Stomach (tissue), 9 donors: ENCODE data around the gene PTPRJ. TPM values are rescaled to one million over a fixed set of nuclear protein-coding genes. Genes with fewer than 3 reads are reported as not detected.

ENCODE experiments used
- DNase-seq, 2 donors: peaks; one replicate each; pipeline versions ENCODE4 v3.0.0 to v3.0.0-alpha.2; 2013 to 2019
- H3K27ac ChIP-seq, 5 donors: fragments of 200-600 bp in 4 of 5; sonication (generic) in 4 of 5; one replicate each; pipeline ENCODE4 v1.5.1; 2013 to 2019; ENCODE audit warnings: mild to moderate bottlenecking in 1 of 5, moderate library complexity in 1 of 5
- H3K27me3 ChIP-seq, 3 donors: fragments of 200-600 bp; sonication (generic); one replicate each; pipeline ENCODE4 v1.5.1; 2017 to 2019; ENCODE audit warnings: mixed run types in 1 of 3
- H3K36me3 ChIP-seq, 4 donors: fragments of 200-600 bp; sonication (generic); 1 replicate in 3 of 4; 2 replicates in 1 of 4; pipeline ENCODE4 v1.5.1; 2016 to 2019
- H3K4me1 ChIP-seq, 4 donors: fragments of 200-600 bp; sonication (generic); one replicate each; pipeline ENCODE4 v1.5.1; 2016 to 2019
- H3K4me3 ChIP-seq, 4 donors: fragments of 200-600 bp; sonication (generic) in 3 of 4; one replicate each; pipeline ENCODE4 v1.5.1; 2016 to 2019; ENCODE audit warnings: mild to moderate bottlenecking in 1 of 4
- H3K9me3 ChIP-seq, 4 donors: fragments of 200-600 bp; sonication (generic); one replicate each; pipeline ENCODE4 v1.5.1; 2016 to 2019
- EP300 ChIP-seq: sonication (generic); formaldehyde crosslinking; IDR thresholded peaks from one replicate; pipeline ENCODE4 v1.6.1; 2017; ENCODE audit warnings: antibody characterized with exemption
- POLR2A ChIP-seq, 4 donors: fragments of 450-650 bp; IDR thresholded peaks; one replicate each; pipeline ENCODE4 v1.6.1; 2016; ENCODE audit warnings: antibody characterized with exemption in 4 of 4, control low read depth in 2 of 4, mild to moderate bottlenecking in 1 of 4, moderate library complexity in 1 of 4
- POLR2AphosphoS5 ChIP-seq, 3 donors: sonication (generic); formaldehyde crosslinking; IDR thresholded peaks; one replicate each; pipeline ENCODE4 v1.6.1; 2016; ENCODE audit warnings: antibody characterized with exemption in 3 of 3
- WGBS, 5 donors: extraction: QIAGEN DNeasy Blood & Tissue Kit in 3 of 5; methylation state at CpG; one replicate each; pipeline versions ENCODE4 v1.1.5 to v1.1.7; 2013 to 2018; 5-methylcytosine and 5-hydroxymethylcytosine counted together
- intact Hi-C: fragments of 100-400 bp; cut with DNase I; formaldehyde crosslinking; loops from one replicate; pipeline ENCODE4 v1.15.1; 2023; ENCODE audit warnings: low total_unique reads
- polyA plus RNA-seq, 3 donors: library from polyadenylated mRNA; stranded (reverse); fragments of 200-250 nt; gene quantifications; one replicate each; pipeline ENCODE4 v1.2.3, GENCODE V29; 2013
- total RNA-seq, 5 donors: library from RNA; depleted of rRNA; stranded (reverse); fragments of >200 nt; gene quantifications; one replicate each; pipeline versions ENCODE4 v1.1.0 to v1.2.3, GENCODE V29; 2014 to 2016
- TF ChIP-seq, protein P1 (sequence below), 7 experiments: fragments of 450-650 bp in 4 of 7; fragments of 200-600 bp in 3 of 7; sonication (generic) in 3 of 7; IDR thresholded peaks; one replicate each; pipeline ENCODE4 v1.5.1; 2016 to 2019; ENCODE audit warnings: antibody characterized with exemption in 7 of 7, control low read depth in 2 of 7, mild to moderate bottlenecking in 1 of 7
- donor health status: healthy with polysubstance abuse.
- donor health status: Bipolar disorder and iron deficiency.
- donor health status: healthy.

Gene PTPRJ
- total and polyA plus RNA-seq, 8 donors: 2.6 to 351 (median 20.7) TPM

DNA sequence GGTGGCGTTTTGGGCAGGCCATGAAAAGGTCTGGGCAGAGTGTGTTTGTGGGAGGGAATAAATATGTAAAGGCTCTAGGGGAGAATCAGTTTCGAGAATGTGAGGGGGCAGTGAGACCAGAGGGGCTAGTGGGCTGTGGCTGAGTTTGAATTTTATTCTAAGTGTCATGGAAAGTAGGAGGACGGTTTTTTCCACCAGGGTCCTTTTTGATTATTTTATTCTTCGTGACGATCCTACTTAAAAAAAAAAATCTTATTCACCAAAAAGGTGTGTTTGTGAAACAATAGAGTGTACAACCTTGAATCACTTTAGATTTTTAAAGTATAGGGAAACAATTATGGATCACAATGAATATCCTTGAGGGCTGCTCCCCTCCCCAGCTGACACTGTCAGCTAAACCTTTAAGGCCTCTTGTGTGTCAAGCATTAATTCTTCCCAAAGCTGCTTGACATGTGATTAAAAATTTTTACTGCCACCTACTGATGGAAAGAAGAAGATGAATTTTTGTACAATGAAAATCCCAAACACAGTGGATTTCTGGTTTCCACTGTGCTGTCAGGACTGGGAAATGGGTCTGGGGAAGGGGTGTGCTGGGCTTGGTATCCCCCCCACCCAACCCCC lies 128.8 kb downstream of the PTPRJ start:
- 66 to 78% (median 72%) methylated on average over 5 of the region's 5 CpGs for WGBS, 5 donors
- intact Hi-C loops: loop anchor here (10.0 kb wide), 2 partner anchors 64 to 174 kb away; no protein-coding TSS in a partner anchor
- peak in 1 of 2 donors; percentile 67 for DNase-seq
- TF ChIP-seq, protein P1, sequence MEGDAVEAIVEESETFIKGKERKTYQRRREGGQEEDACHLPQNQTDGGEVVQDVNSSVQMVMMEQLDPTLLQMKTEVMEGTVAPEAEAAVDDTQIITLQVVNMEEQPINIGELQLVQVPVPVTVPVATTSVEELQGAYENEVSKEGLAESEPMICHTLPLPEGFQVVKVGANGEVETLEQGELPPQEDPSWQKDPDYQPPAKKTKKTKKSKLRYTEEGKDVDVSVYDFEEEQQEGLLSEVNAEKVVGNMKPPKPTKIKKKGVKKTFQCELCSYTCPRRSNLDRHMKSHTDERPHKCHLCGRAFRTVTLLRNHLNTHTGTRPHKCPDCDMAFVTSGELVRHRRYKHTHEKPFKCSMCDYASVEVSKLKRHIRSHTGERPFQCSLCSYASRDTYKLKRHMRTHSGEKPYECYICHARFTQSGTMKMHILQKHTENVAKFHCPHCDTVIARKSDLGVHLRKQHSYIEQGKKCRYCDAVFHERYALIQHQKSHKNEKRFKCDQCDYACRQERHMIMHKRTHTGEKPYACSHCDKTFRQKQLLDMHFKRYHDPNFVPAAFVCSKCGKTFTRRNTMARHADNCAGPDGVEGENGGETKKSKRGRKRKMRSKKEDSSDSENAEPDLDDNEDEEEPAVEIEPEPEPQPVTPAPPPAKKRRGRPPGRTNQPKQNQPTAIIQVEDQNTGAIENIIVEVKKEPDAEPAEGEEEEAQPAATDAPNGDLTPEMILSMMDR (IDR thresholded peaks at IDR 0.05): peak in 3 of 7 experiments; percentile 26 to 35 (median 29)
- no peak for TF ChIP-seq EP300
- peaks cover 14 to 62% (median 17%) of the 10 kb centered on the region in 4 donors for H3K4me1 ChIP-seq
- H3K27me3 ChIP-seq: no peaks in the 10 kb centered on the region
- peaks cover 0 to 6% (median 0%) of the 10 kb centered on the region in 4 donors for H3K36me3 ChIP-seq
- no peaks in the 10 kb centered on the region for H3K9me3 ChIP-seq
- H3K4me3 ChIP-seq: peak overlapping the region; percentile 20 to 36 (median 29)
- peak overlapping the region; percentile 60 to 81 (median 75) for H3K27ac ChIP-seq

GRCh38 chr11:48110509-48110766 lies 130.1 kb downstream of the PTPRJ start:
- TF ChIP-seq EP300: no peak
- TF ChIP-seq POLR2AphosphoS5 (IDR thresholded peaks at IDR 0.05): no peak
- TF ChIP-seq POLR2A (IDR thresholded peaks at IDR 0.05): no peak
- TF ChIP-seq, protein P1 (IDR thresholded peaks at IDR 0.05): no peak
- Histone ChIP-seq H3K9me3 (peaks cover 5 to 12% (median 8%) of the 10 kb centered on the region in 4 donors), H3K4me3 (no peak overlapping the region), H3K27me3 (no peaks in the 10 kb centered on the region), H3K4me1 (peaks cover 7 to 53% (median 15%) of the 10 kb centered on the region in 4 donors), H3K27ac (peak overlapping the region in 1 of 5 donors; percentile 66), H3K36me3 (peaks cover 0 to 12% (median 0%) of the 10 kb centered on the region in 4 donors)
- 60 to 80% (median 75%) methylated on average over 2 of the region's 2 CpGs for WGBS, 5 donors
- intact Hi-C loops: no loop called here
- DNase-seq: no peak

DNA sequence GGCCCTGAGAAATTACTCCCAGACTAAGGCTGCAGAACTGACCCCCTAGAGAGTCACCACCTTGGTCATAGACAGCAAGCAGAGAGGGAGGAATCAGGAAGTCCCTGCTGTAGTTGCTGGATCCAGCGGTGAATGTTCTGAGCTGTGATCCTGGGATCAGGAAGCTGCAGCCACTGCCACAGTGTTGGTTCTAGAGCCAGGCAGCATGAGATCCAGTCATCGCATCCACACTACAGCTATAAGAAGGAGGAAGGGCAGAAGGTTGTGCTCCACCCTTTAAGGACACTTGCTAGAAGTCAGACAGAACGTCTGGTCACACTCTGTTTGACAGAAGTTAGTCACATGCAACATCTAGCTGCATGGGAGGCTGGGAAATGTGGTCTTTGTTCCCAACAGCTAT lies 131.5 kb downstream of the PTPRJ start:
- intact Hi-C loops: no loop called here
- H3K27ac ChIP-seq: no peak overlapping the region
- TF ChIP-seq, protein P1 (IDR thresholded peaks at IDR 0.05): no peak
- no peak for TF ChIP-seq POLR2AphosphoS5 (IDR thresholded peaks at IDR 0.05)
- TF ChIP-seq POLR2A (IDR thresholded peaks at IDR 0.05): no peak
- no peak for TF ChIP-seq EP300
- H3K4me1 ChIP-seq: peaks cover 7 to 41% (median 14%) of the 10 kb centered on the region in 4 donors
- peaks cover 5 to 17% (median 10%) of the 10 kb centered on the region in 4 donors for H3K9me3 ChIP-seq
- WGBS, 5 donors: 49 to 65% (median 59%) methylated on average over 3 of the region's 3 CpGs
- peaks cover 0 to 12% (median 0%) of the 10 kb centered on the region in 4 donors for H3K36me3 ChIP-seq
- no peak overlapping the region for H3K4me3 ChIP-seq
- no peaks in the 10 kb centered on the region for H3K27me3 ChIP-seq
- no peak for DNase-seq

DNA sequence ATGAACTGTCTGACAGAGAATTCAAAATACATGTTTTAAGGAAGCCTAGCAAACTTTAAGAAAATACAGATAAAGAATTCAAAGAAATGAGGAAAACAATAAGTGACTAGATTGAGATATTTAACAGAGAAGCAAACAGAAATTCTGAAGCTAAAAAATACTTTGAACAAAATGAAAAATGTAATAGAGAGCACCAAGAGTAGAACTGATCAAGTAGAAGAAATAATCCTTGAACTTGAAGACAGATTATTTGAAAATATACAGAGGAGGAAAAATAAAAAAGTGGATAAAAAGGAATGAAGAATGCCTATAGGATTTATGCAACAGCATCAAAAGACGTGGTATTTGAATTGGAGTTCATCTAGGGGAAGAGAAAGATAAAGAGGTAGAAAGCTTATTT lies 134.4 kb downstream of the PTPRJ start:
- no peak for TF ChIP-seq EP300
- TF ChIP-seq POLR2A (IDR thresholded peaks at IDR 0.05): no peak
- TF ChIP-seq, protein P1 (IDR thresholded peaks at IDR 0.05): no peak
- no peak for TF ChIP-seq POLR2AphosphoS5 (IDR thresholded peaks at IDR 0.05)
- peaks cover 2 to 12% (median 5%) of the 10 kb centered on the region in 4 donors for H3K4me1 ChIP-seq
- no peaks in the 10 kb centered on the region for H3K27me3 ChIP-seq
- no peak overlapping the region for H3K27ac ChIP-seq
- intact Hi-C loops: no loop called here
- DNase-seq: no peak
- 89 to 97% (median 95%) methylated on average over 1 of the region's 1 CpG for WGBS, 5 donors
- H3K9me3 ChIP-seq: peaks cover 5 to 17% (median 10%) of the 10 kb centered on the region in 4 donors
- H3K36me3 ChIP-seq: peaks cover 0 to 18% (median 3%) of the 10 kb centered on the region in 4 donors
- no peak overlapping the region for H3K4me3 ChIP-seq
